Hepatocyte (in vitro differentiated cells): Measurements from ENCODE around the gene ATP8A2. TPM values are rescaled to one million over a fixed set of nuclear protein-coding genes. Genes with fewer than 3 reads are reported as not detected.
A peak's percentile ranks its signal among the peaks of the same experiment; 100 is the strongest.

ENCODE experiments used
- DNase-seq: peaks from one replicate; pipeline ENCODE4 v3.0.0-alpha.2; 2016; ENCODE audit warnings: low spot score
- H2AFZ ChIP-seq: fragments of 200-600 bp; sonication (generic); 2 replicates; pipeline ENCODE4 v1.6.0; 2016; ENCODE audit warnings: antibody characterized with exemption, mild to moderate bottlenecking
- H3K27ac ChIP-seq: fragments of 200-600 bp; sonication (generic); 2 replicates; pipeline ENCODE4 v1.5.1; 2016; ENCODE audit warnings: mild to moderate bottlenecking
- H3K27me3 ChIP-seq: fragments of 200-600 bp; sonication (generic); 2 replicates; pipeline ENCODE4 v1.6.1; 2016
- H3K36me3 ChIP-seq: fragments of 200-600 bp; sonication (generic); replicated peaks from 2 replicates; pipeline ENCODE4 v1.5.1; 2016; ENCODE audit warnings: low read depth; ENCODE audit not compliant: insufficient read depth
- H3K4me1 ChIP-seq: fragments of 200-600 bp; sonication (generic); 2 replicates; pipeline ENCODE4 v1.5.1; 2016; ENCODE audit warnings: mild to moderate bottlenecking, moderate library complexity; ENCODE audit not compliant: insufficient read depth
- H3K4me2 ChIP-seq: fragments of 200-600 bp; sonication (generic); 2 replicates; pipeline ENCODE4 v1.6.0; 2016
- H3K4me3 ChIP-seq: fragments of 200-600 bp; sonication (generic); 2 replicates; pipeline ENCODE4 v1.5.1; 2016; ENCODE audit warnings: mild to moderate bottlenecking
- H3K79me2 ChIP-seq: fragments of 200-600 bp; sonication (generic); 2 replicates; pipeline ENCODE4 v1.6.0; 2017; ENCODE audit warnings: mild to moderate bottlenecking
- H3K9me2 ChIP-seq: fragments of 200-600 bp; sonication (generic); replicated peaks from 2 replicates; pipeline ENCODE4 v1.6.0; 2017; ENCODE audit warnings: mild to moderate bottlenecking; ENCODE audit not compliant: insufficient read depth
- H3K9me3 ChIP-seq: fragments of 200-600 bp; sonication (generic); 2 replicates; pipeline ENCODE4 v1.5.1; 2016; ENCODE audit warnings: low read depth, mild to moderate bottlenecking
- H4K20me1 ChIP-seq: fragments of 200-600 bp; sonication (generic); 2 replicates; pipeline ENCODE4 v1.6.0; 2016; ENCODE audit warnings: mild to moderate bottlenecking; ENCODE audit not compliant: insufficient read depth, poor library complexity, severe bottlenecking
- EZH2 ChIP-seq: fragments of 200-600 bp; sonication (generic); IDR thresholded peaks from 2 replicates; pipeline ENCODE4 v1.6.1; 2016; ENCODE audit warnings: antibody characterized with exemption, mild to moderate bottlenecking, borderline replicate concordance
- EZH2phosphoT487 ChIP-seq: fragments of 200-600 bp; sonication (generic); IDR thresholded peaks from one replicate; pipeline ENCODE4 v1.6.1; 2018; ENCODE audit warnings: antibody characterized with exemption, mild to moderate bottlenecking, low read depth, moderate library complexity; ENCODE audit not compliant: unreplicated experiment, severe bottlenecking
- WGBS: methylation state at CpG from one replicate; pipeline ENCODE4 v1.1.6; 2016; ENCODE audit warnings: low lambda C conversion rate; ENCODE audit errors: missing lambda C conversion rate; 5-methylcytosine and 5-hydroxymethylcytosine counted together
- polyA plus RNA-seq: library from polyadenylated mRNA; unstranded; fragments of >200 nt; fragmentation: Nextera tagmentation; extraction: Ambion mirVana; gene quantifications from 2 replicates; pipeline ENCODE4 v1.2.1, GENCODE V29; 2016
- total RNA-seq: library from RNA; depleted of rRNA; stranded (reverse); fragments of >200 nt; gene quantifications from 2 replicates; pipeline ENCODE4 v1.2.3, GENCODE V29; 2014
- TF ChIP-seq, protein P1 (sequence below): fragments of 200-600 bp; sonication (generic); IDR thresholded peaks from 2 replicates; pipeline ENCODE4 v1.5.1; 2016; ENCODE audit warnings: antibody characterized with exemption, mild to moderate bottlenecking; ENCODE audit not compliant: poor library complexity

Gene ATP8A2
- total and polyA plus RNA-seq, 2 experiments from 2014 or later, result 2.1 to 3.1 TPM

- H3K4me2 ChIP-seq, result no peak overlapping the region
- no peak overlapping the region for H3K27ac ChIP-seq
- no peaks in the 10 kb centered on the region for H3K4me1 ChIP-seq
- H2AFZ ChIP-seq, result no peak overlapping the region
- peak; percentile 13 for DNase-seq
- 64% methylated on average over 2 of the region's 2 CpGs for WGBS
- H4K20me1 ChIP-seq, result no peaks in the 10 kb centered on the region
- H3K4me3 ChIP-seq, result no peak overlapping the region
- no peaks in the 10 kb centered on the region for H3K79me2 ChIP-seq
- H3K36me3 ChIP-seq, result no peaks in the 10 kb centered on the region
- H3K27me3 ChIP-seq, result peaks cover 9% of the 10 kb centered on the region
- no peaks in the 10 kb centered on the region for H3K9me2 ChIP-seq
- H3K9me3 ChIP-seq, result no peaks in the 10 kb centered on the region
- no peak for TF ChIP-seq EZH2
- TF ChIP-seq, protein P1, sequence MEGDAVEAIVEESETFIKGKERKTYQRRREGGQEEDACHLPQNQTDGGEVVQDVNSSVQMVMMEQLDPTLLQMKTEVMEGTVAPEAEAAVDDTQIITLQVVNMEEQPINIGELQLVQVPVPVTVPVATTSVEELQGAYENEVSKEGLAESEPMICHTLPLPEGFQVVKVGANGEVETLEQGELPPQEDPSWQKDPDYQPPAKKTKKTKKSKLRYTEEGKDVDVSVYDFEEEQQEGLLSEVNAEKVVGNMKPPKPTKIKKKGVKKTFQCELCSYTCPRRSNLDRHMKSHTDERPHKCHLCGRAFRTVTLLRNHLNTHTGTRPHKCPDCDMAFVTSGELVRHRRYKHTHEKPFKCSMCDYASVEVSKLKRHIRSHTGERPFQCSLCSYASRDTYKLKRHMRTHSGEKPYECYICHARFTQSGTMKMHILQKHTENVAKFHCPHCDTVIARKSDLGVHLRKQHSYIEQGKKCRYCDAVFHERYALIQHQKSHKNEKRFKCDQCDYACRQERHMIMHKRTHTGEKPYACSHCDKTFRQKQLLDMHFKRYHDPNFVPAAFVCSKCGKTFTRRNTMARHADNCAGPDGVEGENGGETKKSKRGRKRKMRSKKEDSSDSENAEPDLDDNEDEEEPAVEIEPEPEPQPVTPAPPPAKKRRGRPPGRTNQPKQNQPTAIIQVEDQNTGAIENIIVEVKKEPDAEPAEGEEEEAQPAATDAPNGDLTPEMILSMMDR, result no peak
- TF ChIP-seq EZH2phosphoT487, result no peak
Observed at GRCh38 chr13:25432691-25433090, 60.9 kb downstream of the ATP8A2 start.

- no peak overlapping the region for H3K4me3 ChIP-seq
- WGBS, result 79% methylated on average over 4 of the region's 4 CpGs
- H3K36me3 ChIP-seq, result no peaks in the 10 kb centered on the region
- H3K27me3 ChIP-seq, result peaks cover 13% of the 10 kb centered on the region
- no peaks in the 10 kb centered on the region for H4K20me1 ChIP-seq
- no peak overlapping the region for H3K4me2 ChIP-seq
- H3K27ac ChIP-seq, result no peak overlapping the region
- no peak for DNase-seq
- TF ChIP-seq, protein P1, result no peak
- TF ChIP-seq EZH2phosphoT487 (no peak), EZH2 (no peak)
- no peaks in the 10 kb centered on the region for H3K4me1 ChIP-seq
- no peaks in the 10 kb centered on the region for H3K9me3 ChIP-seq
- no peaks in the 10 kb centered on the region for H3K79me2 ChIP-seq
- H3K9me2 ChIP-seq, result no peaks in the 10 kb centered on the region
- no peak overlapping the region for H2AFZ ChIP-seq
Observed at GRCh38 chr13:25440061-25440460, 68.3 kb downstream of the ATP8A2 start.

GRCh38 chr13:25446261-25446660, 74.5 kb downstream of the ATP8A2 start:
- WGBS, result 97% methylated on average over 4 of the region's 4 CpGs
- H3K4me3 ChIP-seq, result no peak overlapping the region
- H3K4me2 ChIP-seq, result no peak overlapping the region
- no peaks in the 10 kb centered on the region for H3K27me3 ChIP-seq
- no peak overlapping the region for H2AFZ ChIP-seq
- no peaks in the 10 kb centered on the region for H4K20me1 ChIP-seq
- H3K9me2 ChIP-seq, result no peaks in the 10 kb centered on the region
- no peak for DNase-seq
- H3K36me3 ChIP-seq, result no peaks in the 10 kb centered on the region
- no peaks in the 10 kb centered on the region for H3K4me1 ChIP-seq
- TF ChIP-seq, protein P1, result no peak
- no peak for TF ChIP-seq EZH2
- TF ChIP-seq EZH2phosphoT487, result no peak
- no peaks in the 10 kb centered on the region for H3K79me2 ChIP-seq
- H3K27ac ChIP-seq, result no peak overlapping the region
- H3K9me3 ChIP-seq, result no peaks in the 10 kb centered on the region

GRCh38 chr13:25447396-25447795, 75.6 kb downstream of the ATP8A2 start:
- 81% methylated on average over 3 of the region's 3 CpGs for WGBS

More at GRCh38 chr13:25447396-25447795, 75.6 kb downstream of the ATP8A2 start:
- no peak overlapping the region for H3K4me3 ChIP-seq
- H3K4me1 ChIP-seq, result no peaks in the 10 kb centered on the region
- H3K27me3 ChIP-seq, result no peaks in the 10 kb centered on the region
- no peaks in the 10 kb centered on the region for H3K36me3 ChIP-seq
- H2AFZ ChIP-seq, result no peak overlapping the region
- no peak for DNase-seq
- H3K9me2 ChIP-seq, result no peaks in the 10 kb centered on the region
- TF ChIP-seq, protein P1, result no peak
- TF ChIP-seq EZH2 (no peak), EZH2phosphoT487 (no peak)
- no peaks in the 10 kb centered on the region for H3K9me3 ChIP-seq
- no peaks in the 10 kb centered on the region for H4K20me1 ChIP-seq
- H3K27ac ChIP-seq, result no peak overlapping the region
- no peak overlapping the region for H3K4me2 ChIP-seq
- H3K79me2 ChIP-seq, result no peaks in the 10 kb centered on the region
